ENCODE results near the gene CFAP53. TPM values are rescaled to one million over a fixed set of nuclear protein-coding genes. Genes with fewer than 3 reads are reported as not detected.

CFAP53 gene
- total RNA-seq, 1 experiment from 2014 or later, result 0.94 TPM

DNA sequence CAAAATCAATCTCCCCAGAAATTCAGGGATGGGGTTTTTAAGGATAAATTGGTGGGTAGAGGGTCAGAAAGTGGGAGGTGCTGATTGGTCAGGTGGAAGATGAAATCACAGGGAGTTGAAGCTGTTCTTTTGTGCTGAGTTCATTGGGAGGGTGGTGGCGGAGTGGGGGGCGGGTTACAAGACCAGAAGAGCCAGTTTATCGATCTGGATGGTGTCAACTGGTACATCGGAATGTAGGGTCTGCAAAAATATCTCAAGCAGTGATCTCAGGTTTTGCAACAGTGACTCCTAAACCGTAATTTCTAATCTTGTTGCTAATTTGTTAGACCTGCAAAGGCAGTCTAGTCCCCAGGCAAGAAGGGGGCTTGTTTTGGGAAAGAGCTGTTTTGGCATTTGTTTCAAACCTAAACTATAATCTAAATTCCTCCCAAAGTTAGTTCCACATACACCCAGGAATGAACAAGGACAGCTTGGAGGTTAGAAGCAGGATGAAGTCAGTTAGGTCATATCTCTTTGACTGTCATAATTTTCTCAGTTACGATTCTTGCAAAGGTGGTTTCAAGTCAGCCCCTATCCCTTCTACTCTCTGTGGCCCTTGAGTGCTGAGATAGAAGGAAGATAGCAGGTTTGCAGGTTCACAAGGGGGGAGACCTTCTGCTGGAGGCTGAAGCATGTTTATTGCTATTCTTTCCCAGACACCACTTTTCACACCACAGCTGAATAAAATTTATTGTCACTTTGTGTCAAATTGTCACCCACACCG lies 33.5 kb upstream of the CFAP53 start:
- CTCF ChIA-PET, result interaction anchor here (0.6 kb wide), 1 partner anchor 286 kb away, joined by 5 read pairs; no protein-coding TSS in a partner anchor
- peak; percentile 64 for DNase-seq
- Mint-ChIP-seq H3K27me3 (ENCODE audit: unreplicated experiment) (no peaks in the 10 kb centered on the region), H3K27ac (ENCODE audit: unreplicated experiment) (peak overlapping the region; percentile 75), H3K9me3 (ENCODE audit: low read depth, unreplicated experiment) (no peaks in the 10 kb centered on the region), H3K4me1 (ENCODE audit: low read depth, unreplicated experiment) (peaks cover 12% of the 10 kb centered on the region), H3K36me3 (ENCODE audit: insufficient read depth, unreplicated experiment) (no peaks in the 10 kb centered on the region), H3K4me3 (ENCODE audit: low read depth, unreplicated experiment) (peak overlapping the region; percentile 27)
- TF ChIP-seq, protein P1, sequence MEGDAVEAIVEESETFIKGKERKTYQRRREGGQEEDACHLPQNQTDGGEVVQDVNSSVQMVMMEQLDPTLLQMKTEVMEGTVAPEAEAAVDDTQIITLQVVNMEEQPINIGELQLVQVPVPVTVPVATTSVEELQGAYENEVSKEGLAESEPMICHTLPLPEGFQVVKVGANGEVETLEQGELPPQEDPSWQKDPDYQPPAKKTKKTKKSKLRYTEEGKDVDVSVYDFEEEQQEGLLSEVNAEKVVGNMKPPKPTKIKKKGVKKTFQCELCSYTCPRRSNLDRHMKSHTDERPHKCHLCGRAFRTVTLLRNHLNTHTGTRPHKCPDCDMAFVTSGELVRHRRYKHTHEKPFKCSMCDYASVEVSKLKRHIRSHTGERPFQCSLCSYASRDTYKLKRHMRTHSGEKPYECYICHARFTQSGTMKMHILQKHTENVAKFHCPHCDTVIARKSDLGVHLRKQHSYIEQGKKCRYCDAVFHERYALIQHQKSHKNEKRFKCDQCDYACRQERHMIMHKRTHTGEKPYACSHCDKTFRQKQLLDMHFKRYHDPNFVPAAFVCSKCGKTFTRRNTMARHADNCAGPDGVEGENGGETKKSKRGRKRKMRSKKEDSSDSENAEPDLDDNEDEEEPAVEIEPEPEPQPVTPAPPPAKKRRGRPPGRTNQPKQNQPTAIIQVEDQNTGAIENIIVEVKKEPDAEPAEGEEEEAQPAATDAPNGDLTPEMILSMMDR (IDR thresholded peaks at IDR 0.05; ENCODE audit: unreplicated experiment), result no peak
- BruUV-seq (replicated peaks), result no TSS peak
- intact Hi-C loops (cut with micrococcal nuclease; ENCODE audit: unreplicated experiment), result no loop called here

DNA sequence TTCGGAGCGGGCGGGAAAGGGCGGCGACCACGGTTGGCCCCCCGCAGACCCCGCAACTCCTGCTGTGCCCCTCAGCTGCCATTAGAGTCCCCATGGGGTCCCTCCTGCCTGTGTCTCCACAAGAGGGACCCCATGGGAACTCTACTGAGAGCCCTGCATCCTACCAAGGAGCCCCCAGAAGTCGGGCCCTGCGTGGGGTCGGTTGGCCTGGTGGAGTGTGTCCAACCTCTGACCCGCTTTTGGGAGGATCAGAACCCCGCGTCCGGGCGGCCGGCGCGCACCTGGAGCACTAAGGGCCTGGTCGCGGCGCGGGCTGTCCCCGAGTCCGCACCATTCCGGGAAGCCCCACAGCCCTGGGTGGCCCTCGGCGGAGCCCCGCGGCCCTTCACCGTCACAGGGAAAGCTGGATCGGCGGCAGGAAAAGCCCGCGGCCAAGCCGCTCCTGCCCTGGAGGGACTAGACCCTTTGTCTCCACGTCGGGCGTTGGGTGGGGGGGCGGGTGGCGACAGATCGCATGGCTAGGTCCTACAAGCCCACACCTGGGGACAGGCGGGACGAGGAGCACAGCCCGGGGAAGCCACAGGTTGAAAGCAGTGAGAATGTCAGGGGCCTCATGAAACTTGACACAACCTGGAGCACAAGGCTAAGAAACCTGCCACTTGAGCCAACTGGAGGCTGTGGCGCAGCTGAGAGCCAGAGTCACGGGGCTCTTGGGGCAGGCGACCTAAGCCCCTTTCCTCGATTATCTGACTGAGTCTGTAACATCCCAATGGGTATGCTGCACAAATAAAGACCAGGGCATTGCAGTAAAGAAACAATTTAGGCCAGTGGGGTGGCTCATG lies 32.4 kb upstream of the CFAP53 start:
- H3K27ac Mint-ChIP-seq (ENCODE audit: unreplicated experiment), result peak overlapping the region; percentile 75
- no peaks in the 10 kb centered on the region for H3K27me3 Mint-ChIP-seq (ENCODE audit: unreplicated experiment)
- DNase-seq, result no peak
- no peak overlapping the region for H3K4me3 Mint-ChIP-seq (ENCODE audit: low read depth, unreplicated experiment)
- no TSS peak for BruUV-seq (replicated peaks)
- no peaks in the 10 kb centered on the region for H3K9me3 Mint-ChIP-seq (ENCODE audit: low read depth, unreplicated experiment)
- CTCF ChIA-PET, result interaction anchor here (0.6 kb wide), 2 partner anchors 243 to 285 kb away, joined by 3 to 5 read pairs; no protein-coding TSS in a partner anchor
- H3K36me3 Mint-ChIP-seq (ENCODE audit: insufficient read depth, unreplicated experiment), result no peaks in the 10 kb centered on the region
- H3K4me1 Mint-ChIP-seq (ENCODE audit: low read depth, unreplicated experiment), result peaks cover 12% of the 10 kb centered on the region
- intact Hi-C loops (cut with micrococcal nuclease; ENCODE audit: unreplicated experiment), result no loop called here
- TF ChIP-seq, protein P1 (IDR thresholded peaks at IDR 0.05; ENCODE audit: unreplicated experiment), result no peak

DNA sequence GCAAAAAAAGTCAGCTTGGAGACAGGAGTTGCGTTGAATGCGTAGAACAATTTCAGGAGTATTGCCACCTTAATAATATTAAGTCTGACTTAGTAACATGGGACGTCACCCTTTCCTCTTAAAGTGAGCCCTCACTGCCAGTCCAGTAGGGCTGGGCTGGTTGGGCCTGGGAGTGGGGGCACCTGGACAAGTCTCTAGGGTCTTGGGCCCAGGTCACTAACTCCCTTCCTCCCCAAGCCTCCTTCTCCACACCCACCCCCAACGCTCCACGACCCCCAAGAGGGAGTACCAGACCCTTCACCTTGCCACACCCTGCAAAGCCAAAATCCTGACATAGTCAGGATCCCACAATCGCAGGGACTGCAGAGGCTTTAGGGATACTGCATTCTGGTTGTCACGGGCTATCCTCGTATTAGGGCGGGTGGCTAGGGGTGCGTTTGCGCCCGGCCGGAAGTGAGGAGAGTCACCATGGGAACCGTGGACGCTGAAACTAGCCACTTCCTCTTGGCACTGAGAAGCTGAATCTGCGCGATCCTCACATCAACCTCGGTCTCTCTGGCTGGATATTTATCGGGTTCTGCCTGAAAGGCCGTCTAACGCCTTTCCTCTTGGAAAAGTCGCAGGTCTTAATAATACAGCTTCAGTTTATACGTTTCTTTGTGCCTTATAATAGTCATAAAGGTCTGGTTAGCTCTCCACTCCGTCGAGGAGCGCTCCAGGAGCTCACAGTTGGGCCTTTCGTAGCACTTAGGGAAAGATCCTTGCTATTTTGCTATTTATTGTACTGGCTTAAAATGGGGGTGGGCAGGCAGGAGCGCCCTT lies 31.5 kb upstream of the CFAP53 start:
- Mint-ChIP-seq H3K36me3 (ENCODE audit: insufficient read depth, unreplicated experiment) (no peaks in the 10 kb centered on the region), H3K4me3 (ENCODE audit: low read depth, unreplicated experiment) (peak overlapping the region; percentile 64), H3K27me3 (ENCODE audit: unreplicated experiment) (no peaks in the 10 kb centered on the region), H3K9me3 (ENCODE audit: low read depth, unreplicated experiment) (no peaks in the 10 kb centered on the region), H3K27ac (ENCODE audit: unreplicated experiment) (no peak overlapping the region), H3K4me1 (ENCODE audit: low read depth, unreplicated experiment) (peaks cover 12% of the 10 kb centered on the region)
- BruUV-seq (replicated peaks), result no TSS peak
- intact Hi-C loops (cut with micrococcal nuclease; ENCODE audit: unreplicated experiment), result no loop called here
- CTCF ChIA-PET, result interaction anchor here (0.6 kb wide), 1 partner anchor 243 kb away, joined by 3 read pairs; no protein-coding TSS in a partner anchor
- peak; percentile 67 for DNase-seq
- TF ChIP-seq, protein P1 (IDR thresholded peaks at IDR 0.05; ENCODE audit: unreplicated experiment), result no peak

DNA sequence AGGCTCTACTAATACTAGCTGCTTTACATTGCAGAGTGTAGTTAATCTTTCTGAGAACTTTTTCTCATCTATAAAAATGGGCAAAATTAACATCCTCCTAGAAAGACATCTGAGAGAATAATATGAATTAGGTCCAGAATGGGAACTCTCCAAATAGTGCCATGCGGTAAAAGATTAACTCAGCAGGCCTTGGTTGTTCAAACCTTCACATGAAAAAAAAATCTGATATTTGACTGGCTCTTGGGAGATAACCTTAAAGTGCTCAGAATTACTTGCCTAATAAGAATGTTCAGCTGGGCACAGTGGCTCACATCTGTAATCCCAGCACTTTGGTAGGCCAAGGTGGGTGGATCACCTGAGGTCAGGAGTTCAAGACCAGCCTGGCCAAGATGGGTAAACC lies 26.7 kb upstream of the CFAP53 start:
- no peak for DNase-seq
- intact Hi-C loops (cut with micrococcal nuclease; ENCODE audit: unreplicated experiment), result no loop called here
- no TSS peak for BruUV-seq (replicated peaks)
- no peak overlapping the region for H3K4me3 Mint-ChIP-seq (ENCODE audit: low read depth, unreplicated experiment)
- no peaks in the 10 kb centered on the region for H3K27me3 Mint-ChIP-seq (ENCODE audit: unreplicated experiment)
- no peaks in the 10 kb centered on the region for H3K4me1 Mint-ChIP-seq (ENCODE audit: low read depth, unreplicated experiment)
- H3K9me3 Mint-ChIP-seq (ENCODE audit: low read depth, unreplicated experiment), result no peaks in the 10 kb centered on the region
- no peak overlapping the region for H3K27ac Mint-ChIP-seq (ENCODE audit: unreplicated experiment)
- CTCF ChIA-PET, result no interaction called here
- H3K36me3 Mint-ChIP-seq (ENCODE audit: insufficient read depth, unreplicated experiment), result peaks cover 3% of the 10 kb centered on the region
- TF ChIP-seq, protein P1 (IDR thresholded peaks at IDR 0.05; ENCODE audit: unreplicated experiment), result no peak
